GM18507 (cell line): Measurements from ENCODE around the gene PSMD6.
A peak's percentile ranks its signal among the peaks of the same experiment; 100 is the strongest.

Source experiments
- DNase-seq: peaks from one replicate; pipeline ENCODE4 v3.0.0; 2011; ENCODE audit warnings: low read depth; ENCODE audit not compliant: insufficient read length; ENCODE audit errors: extremely low spot score
- FAIRE-seq: peaks from 2 replicates; lab custom pipeline; 2011; peaks lifted over from hg19 to GRCh38; lab: Jason Lieb, UNC

The PSMD6 gene

DNA sequence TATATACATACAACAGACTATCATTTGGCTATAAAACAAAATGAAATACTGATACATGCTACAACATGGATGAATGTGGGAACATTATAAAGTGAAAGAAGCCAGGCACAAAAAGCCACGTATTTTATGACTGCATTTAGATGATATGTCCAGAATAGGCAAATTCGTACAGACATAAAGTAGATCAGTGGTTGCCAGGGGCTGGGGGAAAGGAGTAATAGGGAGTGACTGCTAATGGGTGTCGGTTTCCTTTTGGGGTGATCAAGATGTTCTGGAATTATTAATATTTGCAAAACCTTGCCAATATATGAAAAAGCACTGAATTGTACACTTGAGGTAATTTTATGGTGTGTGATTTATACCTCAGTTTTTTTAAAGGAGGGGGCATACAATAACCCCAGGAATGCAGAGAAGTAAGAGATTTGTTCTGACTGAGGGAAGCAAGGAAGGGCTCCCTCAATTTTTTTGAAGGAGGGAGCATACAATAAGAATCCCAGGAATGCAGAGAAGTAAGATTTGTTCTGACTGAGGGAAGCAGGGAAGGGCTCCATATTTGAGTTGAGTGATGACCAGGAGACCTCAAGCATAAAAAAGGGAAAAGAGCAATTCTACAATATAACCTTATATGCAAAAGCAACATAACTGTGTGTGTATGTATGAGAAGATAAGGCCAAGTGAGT, 6.2 kb downstream of the PSMD6 start:
- FAIRE-seq = no peak
- DNase-seq = no peak

DNA sequence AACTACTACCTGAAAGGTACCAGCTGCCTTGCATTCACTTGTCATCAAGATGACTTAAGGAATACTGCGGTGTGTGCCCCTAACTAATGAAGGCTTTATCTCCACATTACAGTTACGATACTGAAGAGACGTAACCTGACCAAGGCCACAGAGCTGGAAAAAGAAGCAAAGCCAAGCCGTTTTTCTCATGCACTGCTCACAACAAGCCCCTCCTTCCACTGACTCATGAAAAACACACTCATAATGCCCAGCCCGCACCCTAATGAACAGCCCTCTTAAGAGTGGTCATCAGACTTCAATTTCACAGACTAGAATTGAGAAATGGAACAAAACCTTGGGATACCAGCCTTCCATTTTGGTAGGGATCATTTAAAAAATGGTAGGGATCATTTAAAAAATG, 11.6 kb downstream of the PSMD6 start:
- FAIRE-seq = no peak
- no peak for DNase-seq

DNA sequence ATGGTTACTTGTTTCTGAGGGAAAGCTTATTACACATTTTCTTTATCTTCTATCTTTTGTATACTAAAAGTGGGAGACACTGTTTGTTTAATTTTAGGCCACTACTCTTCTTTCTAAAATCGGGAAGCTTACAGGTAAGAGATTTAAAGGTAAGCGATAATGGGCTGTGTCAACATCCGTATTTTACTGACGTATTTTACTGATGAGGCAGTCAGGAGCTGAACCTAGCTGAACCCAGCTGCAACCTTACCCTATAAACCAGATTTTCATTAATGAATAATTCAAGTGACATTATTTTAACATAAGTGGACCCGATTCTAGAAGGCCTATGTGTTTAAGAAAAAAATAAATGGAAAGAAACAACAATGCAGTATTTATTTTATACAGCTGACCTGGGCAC, 13.1 kb downstream of the PSMD6 start:
- FAIRE-seq (no peak), DNase-seq (no peak)

DNA sequence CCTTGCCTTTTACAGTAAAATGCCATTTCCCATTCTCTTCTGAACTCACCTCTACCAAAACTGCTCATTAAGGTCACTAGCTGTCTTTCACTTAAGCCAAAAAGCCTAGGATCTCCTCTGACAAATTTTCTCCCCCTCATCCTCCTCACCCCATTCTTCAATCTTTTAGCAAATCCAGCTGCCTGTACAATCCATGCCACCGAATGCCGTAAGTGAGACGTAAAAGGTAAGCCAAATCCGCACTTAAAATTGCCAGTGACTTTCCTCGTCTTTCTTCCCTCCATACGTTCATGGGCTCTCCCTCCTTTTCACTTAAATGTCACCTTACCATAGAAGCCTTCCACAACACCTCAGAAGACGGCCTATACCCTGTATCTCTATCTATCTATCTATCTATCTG, 13.8 kb downstream of the PSMD6 start:
- FAIRE-seq (no peak), DNase-seq (no peak)

DNA sequence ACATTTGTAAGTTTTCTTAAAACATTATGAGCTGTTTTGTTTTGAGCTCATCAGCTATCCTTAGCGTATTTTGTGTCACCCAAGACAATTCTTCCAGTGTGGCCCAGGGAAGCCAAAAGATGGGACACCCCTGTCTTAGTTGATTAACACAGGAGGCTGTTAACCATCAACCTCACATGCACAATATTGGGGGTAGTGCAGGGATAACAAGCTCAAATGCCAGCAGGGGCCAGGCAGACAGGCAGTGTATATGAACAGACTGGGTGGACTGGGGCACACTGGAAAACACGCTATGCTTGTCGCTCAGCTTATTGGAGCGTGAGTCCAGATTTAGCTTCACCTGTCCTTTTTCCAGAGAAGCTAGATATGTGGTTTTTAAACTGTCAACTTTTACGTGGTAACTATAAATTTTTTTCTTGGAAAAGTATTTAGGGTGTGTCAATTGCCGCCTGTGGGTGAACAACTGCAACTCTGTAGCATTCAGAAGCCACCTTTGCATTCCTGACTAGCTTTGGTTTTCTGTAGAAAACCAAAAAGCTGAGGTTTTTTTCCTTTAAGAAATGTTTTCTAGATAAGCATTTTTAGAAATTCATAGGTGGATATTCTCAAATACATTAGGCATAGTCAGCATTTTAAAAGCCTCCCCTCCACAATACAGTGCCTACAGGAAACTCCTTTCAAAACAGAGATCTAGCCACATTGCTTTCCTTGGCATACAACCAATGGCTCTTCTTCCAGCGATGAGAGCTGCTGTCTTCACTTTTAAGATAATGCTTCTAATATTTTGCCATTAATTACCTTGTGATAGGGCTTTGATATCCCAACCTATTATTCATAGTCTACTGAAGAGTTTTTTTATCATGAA, 14.6 kb downstream of the PSMD6 start:
- DNase-seq (no peak), FAIRE-seq (peak; percentile 15)

DNA sequence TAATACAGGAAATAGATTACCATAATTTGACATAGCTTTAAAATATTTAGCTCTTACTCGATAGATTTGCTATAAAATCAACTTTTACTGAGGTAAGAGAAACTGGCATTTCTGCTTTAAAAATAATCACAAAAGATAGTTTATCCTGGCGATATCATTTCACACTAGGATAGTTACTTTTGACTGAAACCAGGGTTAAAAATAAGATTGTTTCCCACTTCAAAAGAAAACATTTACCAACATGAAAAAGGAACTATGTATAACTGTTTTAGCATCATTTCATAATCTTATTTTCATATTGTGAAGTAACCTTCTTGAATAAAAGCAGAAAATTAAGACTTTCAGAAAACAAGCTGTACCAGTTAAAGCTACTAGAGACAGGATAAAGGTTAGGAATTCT, 15.3 kb downstream of the PSMD6 start:
- no peak for FAIRE-seq
- no peak for DNase-seq

DNA sequence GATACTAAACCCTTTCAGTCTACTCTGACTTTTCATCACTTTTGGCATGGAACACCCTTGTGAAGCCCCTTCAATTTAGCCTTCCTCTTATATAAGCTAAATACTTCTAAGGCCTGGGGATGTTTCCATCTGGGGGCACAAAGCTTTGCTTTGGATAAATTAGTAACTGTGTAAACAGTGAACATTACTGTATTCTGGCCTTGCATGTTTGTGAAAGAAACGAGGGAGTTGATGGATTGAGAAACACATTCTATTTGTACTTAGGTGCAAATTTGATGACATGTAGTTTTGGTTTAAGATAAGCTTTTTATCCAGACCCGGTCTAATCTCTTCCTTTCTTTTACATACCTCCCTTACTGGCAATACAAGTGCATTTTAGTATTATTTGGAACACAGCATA, 19.7 kb downstream of the PSMD6 start:
- DNase-seq = no peak
- no peak for FAIRE-seq

DNA sequence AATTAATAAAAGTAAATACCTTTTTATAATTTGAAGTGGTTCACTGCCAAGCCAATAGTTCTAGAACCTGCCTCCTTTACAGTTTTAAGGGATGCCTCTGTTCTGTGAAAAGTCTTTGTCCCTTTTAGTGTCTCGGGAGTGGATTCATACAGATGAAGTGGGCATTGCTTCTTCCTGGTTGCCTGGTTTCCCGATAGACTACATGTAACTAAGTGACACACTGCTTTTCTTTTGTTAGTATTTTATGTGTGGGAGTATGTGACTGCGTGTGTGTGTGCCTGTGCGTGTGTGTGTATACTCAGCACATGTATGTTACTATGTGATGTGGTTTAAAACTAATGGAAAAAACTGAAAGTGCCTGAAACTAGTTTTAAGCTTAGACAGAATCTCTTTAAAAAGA, 21.1 kb downstream of the PSMD6 start:
- FAIRE-seq = no peak
- DNase-seq = no peak

DNA sequence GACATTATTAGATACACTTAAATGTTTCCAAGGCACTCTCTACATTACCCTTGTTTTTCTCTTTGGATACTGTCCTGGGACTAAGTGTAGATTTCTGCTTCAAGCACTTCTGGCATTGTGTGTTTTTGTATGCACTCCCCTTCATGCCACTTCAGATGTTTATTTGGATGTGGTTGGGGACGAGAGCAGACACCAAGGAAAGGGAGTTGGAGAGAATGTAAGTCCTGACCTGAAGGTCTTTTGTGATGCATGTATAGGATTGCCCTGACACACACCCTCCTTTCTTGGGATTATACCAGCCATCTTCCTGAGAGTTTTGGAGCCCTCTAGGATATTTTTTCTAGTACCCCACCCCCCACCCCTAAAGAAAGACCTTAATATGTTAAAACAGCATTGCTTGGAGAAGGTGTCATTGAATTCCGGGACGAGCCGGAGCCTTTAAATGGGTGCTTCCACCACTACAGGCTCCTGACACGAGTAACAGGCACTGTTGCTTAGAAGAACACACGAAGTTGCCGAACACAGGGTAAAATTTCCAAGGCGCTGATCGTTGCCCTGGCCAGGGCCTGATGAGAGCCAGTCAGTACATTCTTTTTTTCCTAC, 22.7 kb downstream of the PSMD6 start:
- FAIRE-seq = no peak

DNA sequence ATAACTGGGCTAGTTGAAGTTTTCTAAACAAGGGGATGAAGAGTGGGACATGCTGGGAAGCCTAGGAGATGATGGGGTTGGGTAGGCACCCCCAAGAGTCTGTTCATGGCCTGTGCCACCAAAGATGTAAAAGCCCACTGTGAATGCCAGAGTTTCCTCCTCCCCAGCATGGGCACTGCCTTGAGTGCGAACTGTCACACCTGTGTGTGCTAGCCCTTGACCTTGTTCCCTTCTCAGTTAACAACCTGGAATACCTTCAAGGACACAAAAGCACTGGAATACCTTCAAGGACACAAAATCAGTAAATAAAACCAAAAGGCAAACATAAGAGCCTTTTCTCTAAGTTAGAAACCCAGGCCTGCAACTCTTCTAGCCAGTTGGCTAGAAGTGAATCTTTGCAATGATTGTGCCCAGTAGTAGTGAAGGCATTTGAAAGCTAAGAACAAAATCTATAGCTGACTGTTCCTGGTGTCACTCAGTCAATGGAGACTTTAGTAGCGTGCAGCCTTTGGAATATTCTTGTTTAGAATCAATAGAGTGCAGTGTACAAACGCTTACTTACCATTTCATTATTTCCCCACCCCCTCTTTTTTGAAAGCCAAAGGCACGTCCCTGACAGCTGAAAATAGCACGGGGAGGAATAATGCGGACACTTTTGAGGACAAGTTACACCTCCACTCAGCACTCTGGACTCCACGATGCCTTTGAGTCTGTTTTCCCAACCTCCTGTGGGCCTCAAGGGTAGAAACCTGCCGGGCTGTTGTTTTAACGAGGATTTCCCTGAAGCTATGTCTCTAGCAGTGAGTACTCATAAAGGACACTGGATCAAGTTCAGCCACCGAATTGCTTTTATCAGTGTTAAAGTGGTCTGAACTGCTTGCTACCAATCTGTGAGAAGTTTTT, 24.2 kb downstream of the PSMD6 start:
- no peak for DNase-seq
- FAIRE-seq = no peak

More for the DNA sequence above, 22.7 kb downstream of the PSMD6 start:
- no peak for DNase-seq

DNA sequence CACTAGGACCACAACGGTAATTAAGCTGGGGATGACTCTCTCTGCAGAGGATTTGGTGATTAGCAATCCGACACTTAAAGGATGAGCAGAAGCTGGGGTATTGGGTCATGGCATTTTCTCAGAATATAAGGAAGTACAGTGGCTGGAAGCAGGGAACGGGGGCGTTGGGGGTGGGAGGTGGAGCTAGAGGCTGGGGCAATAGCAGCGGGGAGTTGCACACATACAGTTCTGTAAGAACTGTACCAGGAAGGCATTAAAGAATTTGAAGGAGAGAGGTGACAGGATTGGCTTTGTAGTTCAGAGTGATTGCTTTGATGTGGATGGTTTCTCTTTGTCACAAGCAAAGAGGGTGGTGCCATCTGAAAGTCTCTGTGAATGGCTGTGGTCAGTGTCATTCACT, 28.2 kb downstream of the PSMD6 start:
- no peak for FAIRE-seq
- no peak for DNase-seq

DNA sequence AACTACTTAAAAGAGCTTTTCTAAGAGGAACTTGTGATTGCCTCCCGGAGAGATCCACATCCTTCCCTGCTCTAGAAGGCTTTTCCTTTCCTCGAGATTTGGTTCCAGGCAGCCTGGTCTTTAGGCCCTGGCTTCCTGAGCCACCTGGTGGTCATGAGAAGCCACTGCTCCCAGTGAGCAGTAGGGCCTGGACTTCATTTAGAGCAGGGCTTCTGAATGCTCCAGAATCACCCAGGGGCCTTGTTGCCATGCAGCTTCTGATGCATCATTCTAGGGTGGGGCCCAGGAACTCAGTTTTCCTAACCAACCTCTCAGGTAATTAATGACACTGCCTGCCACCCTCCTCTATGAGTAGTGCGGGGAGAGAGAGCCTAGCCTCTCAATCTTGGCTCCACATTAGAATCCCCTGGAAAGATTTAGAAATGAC, 29.6 kb downstream of the PSMD6 start:
- DNase-seq (peak; percentile 33), FAIRE-seq (peak; percentile 45)

DNA sequence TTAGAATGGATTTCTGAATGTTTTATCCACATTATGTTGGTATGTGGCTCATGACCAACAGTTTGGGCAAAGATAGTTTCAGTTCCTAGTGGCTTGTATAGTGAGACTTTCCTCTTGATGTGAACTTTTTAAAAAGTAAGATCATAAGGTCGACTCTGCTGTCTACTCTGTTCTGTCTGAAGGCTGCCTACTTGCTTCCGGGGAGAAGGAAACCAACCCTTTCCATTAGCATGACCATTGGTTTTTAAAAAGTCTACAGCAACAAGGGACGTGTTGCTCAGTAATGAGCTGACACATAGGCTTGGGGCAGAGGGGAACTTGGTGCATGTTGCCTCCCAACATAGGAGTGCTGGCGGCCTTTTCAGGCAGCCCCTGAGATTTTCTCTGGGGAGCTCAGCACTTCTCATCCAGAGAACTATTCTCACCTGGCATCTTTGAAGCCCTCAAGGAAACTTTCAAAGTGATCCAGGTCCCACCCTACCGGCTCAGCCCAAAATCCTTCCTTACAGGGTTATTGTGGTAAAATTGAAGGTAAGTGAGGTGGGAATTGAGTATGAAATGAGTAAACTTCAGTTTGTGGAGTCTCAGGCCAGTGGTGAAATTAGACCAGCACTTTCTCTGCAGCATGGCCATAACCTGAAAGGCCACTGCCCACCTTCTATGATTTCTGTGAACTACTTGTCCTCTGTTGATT, 30.6 kb downstream of the PSMD6 start:
- no peak for FAIRE-seq
- DNase-seq = no peak

DNA sequence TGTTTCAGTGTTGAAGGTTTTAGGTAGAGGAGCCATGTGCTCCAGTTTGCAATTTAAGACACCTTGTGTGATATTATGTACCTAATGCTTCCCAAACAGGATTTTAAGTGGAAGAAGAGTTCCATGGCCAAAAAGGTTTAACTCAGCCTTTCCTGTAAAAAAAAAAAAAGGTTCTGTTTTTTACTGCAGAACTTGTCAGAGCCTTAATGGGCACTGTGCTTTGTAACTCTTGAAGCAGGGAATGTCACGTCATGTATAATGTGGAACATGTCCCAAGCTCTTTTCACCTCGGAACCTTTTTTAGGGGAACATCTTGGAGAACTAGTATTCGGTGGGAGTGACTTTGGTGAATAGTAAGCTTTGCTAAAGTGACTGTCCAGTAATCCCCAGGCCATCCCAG, 31.6 kb downstream of the PSMD6 start:
- DNase-seq = no peak
- no peak for FAIRE-seq

DNA sequence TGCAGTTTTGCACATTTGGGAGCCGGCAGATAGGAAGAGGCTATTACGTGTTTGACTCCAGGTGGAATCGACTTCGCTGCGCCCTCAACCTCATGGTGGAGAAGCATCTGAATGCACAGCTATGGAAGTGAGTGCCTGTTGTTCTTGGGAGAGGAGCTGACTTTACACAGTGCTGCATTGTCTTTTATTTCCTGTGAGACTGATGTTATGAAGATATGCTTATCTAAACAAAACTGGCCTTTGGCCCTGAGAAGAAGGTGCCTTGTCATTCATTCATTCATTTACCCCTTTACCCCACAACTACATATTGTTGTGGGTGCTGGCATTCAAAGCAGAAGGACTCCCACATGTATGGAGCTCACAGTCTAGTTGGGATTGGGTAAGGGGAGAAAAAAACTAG, 32.6 kb downstream of the PSMD6 start:
- no peak for DNase-seq
- FAIRE-seq = no peak

DNA sequence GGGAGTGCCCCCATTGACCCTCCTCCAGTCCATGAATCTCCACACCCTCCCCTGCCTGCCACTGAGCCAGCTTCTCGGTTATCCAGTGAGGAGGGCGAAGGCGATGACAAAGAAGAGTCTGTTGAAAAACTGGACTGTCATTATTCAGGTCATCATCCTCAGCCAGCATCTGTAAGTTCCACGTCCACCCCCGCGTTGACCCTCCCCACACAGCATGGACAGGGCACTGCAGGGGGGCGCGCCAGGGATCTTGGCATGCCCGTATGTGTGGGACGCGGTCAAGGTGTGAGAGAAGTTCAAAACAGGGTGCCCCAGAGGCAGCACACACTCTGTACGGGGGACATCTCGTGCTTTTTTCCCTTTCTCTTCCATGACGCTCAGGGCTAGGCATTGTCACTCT, 33.1 kb downstream of the PSMD6 start:
- FAIRE-seq (no peak), DNase-seq (no peak)

DNA sequence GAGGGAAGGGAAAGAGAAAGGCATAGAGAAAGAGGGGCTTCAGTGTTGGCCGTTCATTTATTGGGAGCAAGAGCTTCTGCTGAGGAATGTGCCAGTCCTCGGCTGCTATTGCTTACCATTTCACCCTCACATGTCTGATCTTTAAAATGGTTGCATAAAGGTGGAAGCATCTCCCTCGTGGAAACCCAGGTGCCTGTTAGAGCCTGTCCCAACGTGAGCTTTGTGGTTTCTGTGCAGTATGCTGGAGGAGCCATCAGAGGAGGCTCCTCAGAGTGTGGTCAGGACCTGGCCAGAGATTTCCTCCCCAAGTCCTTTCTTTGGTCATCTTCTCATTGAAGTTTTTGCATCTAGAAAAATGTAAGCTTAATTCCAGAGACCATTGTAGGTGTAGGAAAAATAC, 34.4 kb downstream of the PSMD6 start:
- DNase-seq = no peak
- FAIRE-seq = no peak

DNA sequence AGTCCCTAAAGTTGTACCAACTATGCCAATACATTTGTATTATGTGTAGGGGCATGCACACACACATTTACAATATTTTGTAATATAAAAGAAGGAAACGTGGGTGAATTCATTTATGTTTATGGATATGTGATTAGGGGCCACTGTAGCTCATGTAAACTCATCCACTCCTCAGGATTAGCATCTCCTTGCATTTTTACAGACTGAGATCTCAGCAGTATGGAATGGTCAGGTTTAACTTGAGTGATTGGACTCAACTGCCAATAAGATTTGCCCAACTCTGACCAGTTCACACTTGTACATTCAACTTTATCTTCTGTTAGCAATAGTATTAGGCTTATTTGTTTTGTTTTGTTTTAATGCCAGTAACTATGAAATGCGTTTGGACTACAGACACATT, 36.5 kb downstream of the PSMD6 start:
- DNase-seq = no peak
- FAIRE-seq = no peak

DNA sequence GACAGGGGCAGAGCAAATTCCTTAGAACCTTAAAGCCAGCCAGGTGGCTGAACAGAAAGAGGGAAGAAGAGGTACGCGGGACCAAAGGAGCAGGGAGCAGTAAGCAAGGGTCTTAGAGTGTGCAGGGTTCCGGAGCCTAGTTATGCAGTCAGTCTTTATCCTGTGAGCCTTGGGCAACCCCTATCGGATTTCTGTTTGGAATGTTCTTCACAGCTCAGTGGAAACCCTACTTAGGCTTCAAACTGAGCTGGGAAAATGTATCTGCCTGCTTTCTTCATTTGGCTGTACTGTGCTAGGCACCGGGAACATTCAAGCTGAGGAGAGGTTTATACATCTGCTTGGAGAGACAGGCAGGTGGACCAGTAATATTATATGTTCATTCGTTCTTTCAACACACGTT, 37.1 kb downstream of the PSMD6 start:
- no peak for FAIRE-seq

More for the DNA sequence above, 37.1 kb downstream of the PSMD6 start:
- DNase-seq = no peak
